ENCODE results near the gene RIN3. TPM values are rescaled to one million over a fixed set of nuclear protein-coding genes. Genes with fewer than 3 reads are reported as not detected.

The RIN3 gene
- total RNA-seq, 1 experiment from 2014 or later: 1.5 TPM

- Mint-ChIP-seq H3K4me1 (peaks cover 14 to 18% of the 10 kb centered on the region in 2 experiments), H3K27me3 (ENCODE audit: low read depth) (peaks cover 21% of the 10 kb centered on the region), H3K27ac (no peak overlapping the region), H3K4me3 (no peak overlapping the region), H3K36me3 (ENCODE audit: insufficient read depth in 1 of 3, low read depth in 3 of 3) (no peaks in the 10 kb centered on the region), H3K9me3 (no peaks in the 10 kb centered on the region)
- no peak overlapping the region for H4K5ac ChIP-seq (ENCODE audit: insufficient read length, low read depth, low read length)
- H2AK5ac ChIP-seq (ENCODE audit: insufficient read length, low read length): no peak overlapping the region
- no CpG with 5 or more reads among the region's 10 CpGs for WGBS (ENCODE audit: extremely low coverage, insufficient read length, low lambda C conversion rate)
- H3K27me3 ChIP-seq (ENCODE audit: insufficient read depth, low read length): no peaks in the 10 kb centered on the region
- no peak overlapping the region for H3T11ph ChIP-seq (ENCODE audit: low read length)
- no peak overlapping the region for H3K14ac ChIP-seq (ENCODE audit: insufficient read depth, low read length)
- H3K9me3 ChIP-seq (ENCODE audit: control insufficient read depth, low read depth, low read length): no peaks in the 10 kb centered on the region
- no peak overlapping the region for H2BK15ac ChIP-seq (ENCODE audit: low read depth, low read length)
- no peak overlapping the region for H3K56ac ChIP-seq (ENCODE audit: insufficient read length, low read depth, low read length)
- H3K23ac ChIP-seq (ENCODE audit: insufficient read length, low read depth, low read length): no peak overlapping the region
- H2BK12ac ChIP-seq (ENCODE audit: insufficient read length, low read depth, low read length): no peak overlapping the region
- H4K91ac ChIP-seq (ENCODE audit: insufficient read length, low read depth, low read length): no peak overlapping the region
- H3K4me2 ChIP-seq (ENCODE audit: insufficient read depth, insufficient read length, low read length): no peak overlapping the region
- no peak overlapping the region for H3K4ac ChIP-seq (ENCODE audit: low read depth, low read length)
- no peaks in the 10 kb centered on the region for H3K23me2 ChIP-seq (ENCODE audit: insufficient read length, low read depth, low read length, poor library complexity, severe bottlenecking)
- no peak overlapping the region for H2BK5ac ChIP-seq (ENCODE audit: insufficient read length, low read length)
- no peak overlapping the region for H4K8ac ChIP-seq (replicated peaks; ENCODE audit: insufficient read length, low read depth, low read length)
- H3K27ac ChIP-seq (ENCODE audit: insufficient read length, low read depth, low read length): no peak overlapping the region
- H2BK120ac ChIP-seq (ENCODE audit: low read depth, low read length, poor library complexity, severe bottlenecking): no peak overlapping the region
- H3K79me2 ChIP-seq (ENCODE audit: insufficient read depth, low read length): no peaks in the 10 kb centered on the region
- no peak overlapping the region for H2BK20ac ChIP-seq (ENCODE audit: low read depth, low read length, poor library complexity, severe bottlenecking)
- no peak overlapping the region for H3K9ac ChIP-seq (ENCODE audit: extremely low read depth, insufficient read length, low read length)
- H3K79me1 ChIP-seq (ENCODE audit: insufficient read depth, low read depth, low read length, poor library complexity, severe bottlenecking): no peaks in the 10 kb centered on the region
- no peak for TF ChIP-seq CTCF (conservative IDR thresholded peaks at IDR 0.05)
- no peak overlapping the region for H3K18ac ChIP-seq (ENCODE audit: insufficient read length, low read depth, low read length)
- peaks cover 2% of the 10 kb centered on the region; the same call in 1 of the 2 replicates for H3K4me1 ChIP-seq (ENCODE audit: insufficient read depth, low read length)
- H4K20me1 ChIP-seq (ENCODE audit: control insufficient read depth, insufficient read depth, insufficient read length): no peaks in the 10 kb centered on the region
- DNase-seq: no peak
- H2AFZ ChIP-seq (ENCODE audit: low read length): no peak overlapping the region
These were observed 21.3 kb upstream of the RIN3 start for GRCh38 chr14:92492258-92492657.
